ENCODE data around the gene HCFC2.

HCFC2 gene

GRCh38 chr12:104137902-104138796 is 73.8 kb downstream of the HCFC2 start, which contains the start of gene NFYB (continued):
- TF ChIP-seq GLI2 (tag by site-specific recombination; IDR thresholded peaks at IDR 0.05; ENCODE audit: borderline replicate concordance, low read depth): no peak

GRCh38 chr12:104138797-104139152 is 74.4 kb downstream of the HCFC2 start:
- peak overlapping the region; percentile 60; the same call in 1 of the 2 replicates for H3K27ac ChIP-seq (ENCODE audit: extremely low read depth, low read depth, low read length)
- no peak for TF ChIP-seq ZNF19 (tag by site-specific recombination; IDR thresholded peaks at IDR 0.05; ENCODE audit: low read depth)
- TF ChIP-seq ZNF37A (tag by site-specific recombination; IDR thresholded peaks at IDR 0.05): no peak
- TF ChIP-seq ZNF623 (tag by site-specific recombination; IDR thresholded peaks at IDR 0.05): no peak
- TF ChIP-seq TRIM28 (IDR thresholded peaks at IDR 0.05; ENCODE audit: borderline replicate concordance, low read length): no peak
- TF ChIP-seq ZNF416 (tag by site-specific recombination; IDR thresholded peaks at IDR 0.05): no peak
- no peak for TF ChIP-seq ZFP41 (tag by site-specific recombination; IDR thresholded peaks at IDR 0.05; ENCODE audit: borderline replicate concordance)
- ChIA-PET CTCF (interaction anchor here (0.7 to 1.9 kb wide), 3 partner anchors 30 to 36 kb away, joined by 3 to 9 read pairs (median 5); no protein-coding TSS in a partner anchor), POLR2A (interaction anchor here (0.6 to 2.3 kb wide), 10 partner anchors 9 to 297 kb away, joined by 3 to 16 read pairs (median 7); partner anchors contain the start of genes HCFC2, HSP90B1, NT5DC3 and TDG)
- H3K36me3 ChIP-seq (ENCODE audit: control insufficient read depth in 2 of 2, insufficient read depth in 1 of 2, low read length in 2 of 2): peaks cover 0 to 14% of the 10 kb centered on the region in 2 experiments; a peak in 1 of 3 replicates
- H3K9me3 ChIP-seq (ENCODE audit: control insufficient read depth, insufficient read depth, low read depth, low read length): no peaks in the 10 kb centered on the region
- peaks cover 5% of the 10 kb centered on the region; the same call in 1 of the 2 replicates for H3K4me1 ChIP-seq (ENCODE audit: control insufficient read depth, insufficient read depth, low read length)
- H3K4me3 ChIP-seq (ENCODE audit: low read depth, low read length): no peak overlapping the region

- H3K27ac ChIP-seq (ENCODE audit: extremely low read depth, low read depth, low read length): no peak overlapping the region
- H3K36me3 ChIP-seq (ENCODE audit: control insufficient read depth in 2 of 2, insufficient read depth in 1 of 2, low read length in 2 of 2): no peaks in the 10 kb centered on the region
- ChIA-PET POLR2A (no interaction called here), CTCF (no interaction called here)
- H3K4me3 ChIP-seq (ENCODE audit: low read depth, low read length): no peak overlapping the region
- no peaks in the 10 kb centered on the region for H3K9me3 ChIP-seq (ENCODE audit: control insufficient read depth, insufficient read depth, low read depth, low read length)
- TF ChIP-seq ZNF155 (tag by site-specific recombination; IDR thresholded peaks at IDR 0.05) (no peak), ZNF335 (tag by site-specific recombination; conservative IDR thresholded peaks at IDR 0.05) (no peak), ZNF473 (tag by site-specific recombination; IDR thresholded peaks at IDR 0.05) (no peak), ZNF341 (tag by site-specific recombination; IDR thresholded peaks at IDR 0.05; ENCODE audit: low read depth) (peak; percentile 51), ZNF140 (tag by site-specific recombination; IDR thresholded peaks at IDR 0.05) (peak; percentile 28; the same call in 1 of the 2 replicates), HOXD13 (CRISPR knock-in tag; IDR thresholded peaks at IDR 0.05; ENCODE audit: borderline replicate concordance) (no peak), ZBTB1 (tag by site-specific recombination; IDR thresholded peaks at IDR 0.05) (no peak), ELK4 (IDR thresholded peaks at IDR 0.05; ENCODE audit: borderline replicate concordance, low read depth, low read length) (no peak), ZNF404 (tag by site-specific recombination; IDR thresholded peaks at IDR 0.05) (no peak), ZNF600 (tag by site-specific recombination; IDR thresholded peaks at IDR 0.05) (no peak), REST (tag by site-specific recombination; IDR thresholded peaks at IDR 0.05) (peak; percentile 86), ZNF174 (tag by site-specific recombination; IDR thresholded peaks at IDR 0.05) (no peak), ZNF514 (tag by site-specific recombination; IDR thresholded peaks at IDR 0.05) (no peak)
- H3K4me1 ChIP-seq (ENCODE audit: control insufficient read depth, insufficient read depth, low read length): peaks cover 5% of the 10 kb centered on the region; the same call in 1 of the 2 replicates
Measured at GRCh38 chr12:104142543-104142942, 78.2 kb downstream of the HCFC2 start.
